Head of caudate nucleus (tissue), 42 donors: ENCODE measurements around the gene DHX40.
A peak's percentile ranks its signal among the peaks of the same experiment; 100 is the strongest.
"Not testable (repeated sequence)": the region's sequence is repeated elsewhere in the genome, so short reads cannot be mapped to it uniquely, and the experiment has no call there.

Experiments used
- DNase-seq, 42 donors: peaks; one replicate each; pipeline versions ENCODE4 v3.0.0 to v3.0.0-alpha.2; 2020 to 2021; ENCODE audit warnings: mixed read lengths in 7 of 42
- intact Hi-C: fragments of 100-400 bp; cut with DNase I; formaldehyde crosslinking; loops from one replicate; pipeline ENCODE4 v1.15.0; 2022

The DHX40 gene

GRCh38 chr17:59565171-59565958 is at the start of gene DHX40:
Gene DHX40 (plus strand): TSS chr17:59565610. CDS start chr17:59565672, 62 bp downstream.
- peak; percentile 91 to 98 (median 94) for DNase-seq
- intact Hi-C loops = no loop called here

GRCh38 chr17:59516451-59516850 is 49.0 kb upstream of the DHX40 start:
- intact Hi-C loops = no loop called here
- DNase-seq = no peak

GRCh38 chr17:59519132-59519531 is 46.3 kb upstream of the DHX40 start:
- intact Hi-C loops = no loop called here

GRCh38 chr17:59520251-59520650 is 45.2 kb upstream of the DHX40 start:
- DNase-seq = no peak
- intact Hi-C loops = no loop called here

More at GRCh38 chr17:59519132-59519531, 46.3 kb upstream of the DHX40 start:
- no peak for DNase-seq

- DNase-seq = peak in 41 of 42 donors; percentile 14 to 84 (median 59)
- intact Hi-C loops = no loop called here
Measured at GRCh38 chr17:59521465-59522126, 43.8 kb upstream of the DHX40 start.

GRCh38 chr17:59524930-59525329 is 40.5 kb upstream of the DHX40 start:
- DNase-seq, intact Hi-C loops: not testable (repeated sequence)

- intact Hi-C loops = no loop called here
- no peak for DNase-seq
Measured at GRCh38 chr17:59525668-59526067, 39.7 kb upstream of the DHX40 start.

GRCh38 chr17:59526451-59526850 is 39.0 kb upstream of the DHX40 start:
- no peak for DNase-seq
- intact Hi-C loops = no loop called here

GRCh38 chr17:59527325-59527917 is 38.0 kb upstream of the DHX40 start:
- intact Hi-C loops = no loop called here
- DNase-seq = peak in 3 of 42 donors; percentile 16 to 19 (median 18)

GRCh38 chr17:59527931-59528330 is 37.5 kb upstream of the DHX40 start:
- intact Hi-C loops = no loop called here

GRCh38 chr17:59530531-59530930 is 34.9 kb upstream of the DHX40 start:
- intact Hi-C loops = no loop called here
- no peak for DNase-seq

More at GRCh38 chr17:59527931-59528330, 37.5 kb upstream of the DHX40 start:
- no peak for DNase-seq

- intact Hi-C loops = no loop called here
- no peak for DNase-seq
Measured at GRCh38 chr17:59533694-59534093, 31.7 kb upstream of the DHX40 start.

GRCh38 chr17:59534583-59534982 is 30.8 kb upstream of the DHX40 start:
- no peak for DNase-seq
- intact Hi-C loops = no loop called here

- intact Hi-C loops = no loop called here
Measured at GRCh38 chr17:59538195-59538909, 27.1 kb upstream of the DHX40 start.

GRCh38 chr17:59542960-59543635 is 22.3 kb upstream of the DHX40 start:
- no peak for DNase-seq
- intact Hi-C loops = no loop called here

More at GRCh38 chr17:59538195-59538909, 27.1 kb upstream of the DHX40 start:
- DNase-seq = no peak

GRCh38 chr17:59545942-59546341 is 19.5 kb upstream of the DHX40 start:
- intact Hi-C loops = no loop called here

GRCh38 chr17:59547131-59547915 is 18.1 kb upstream of the DHX40 start:
- no peak for DNase-seq
- intact Hi-C loops = no loop called here

More at GRCh38 chr17:59545942-59546341, 19.5 kb upstream of the DHX40 start:
- DNase-seq = no peak

- intact Hi-C loops = not testable (repeated sequence)
Measured at GRCh38 chr17:59548985-59549384, 16.4 kb upstream of the DHX40 start.

More at GRCh38 chr17:59548985-59549384, 16.4 kb upstream of the DHX40 start:
- DNase-seq = not testable (repeated sequence)
